NCI-H2227 treated with DMSO at 0.1 percent for 48 hours (cell line): Measurements from ENCODE around the gene CYB5D1.
"Not testable (repeated sequence)": the region's sequence is repeated elsewhere in the genome, so short reads cannot be mapped to it uniquely, and the experiment has no call there.

Experiments
- DNase-seq: peaks from one replicate; lab custom pipeline; 2025; lab: John Stamatoyannopoulos, UW

CYB5D1 gene, protein sequence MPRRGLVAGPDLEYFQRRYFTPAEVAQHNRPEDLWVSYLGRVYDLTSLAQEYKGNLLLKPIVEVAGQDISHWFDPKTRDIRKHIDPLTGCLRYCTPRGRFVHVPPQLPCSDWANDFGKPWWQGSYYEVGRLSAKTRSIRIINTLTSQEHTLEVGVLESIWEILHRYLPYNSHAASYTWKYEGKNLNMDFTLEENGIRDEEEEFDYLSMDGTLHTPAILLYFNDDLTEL

DNA sequence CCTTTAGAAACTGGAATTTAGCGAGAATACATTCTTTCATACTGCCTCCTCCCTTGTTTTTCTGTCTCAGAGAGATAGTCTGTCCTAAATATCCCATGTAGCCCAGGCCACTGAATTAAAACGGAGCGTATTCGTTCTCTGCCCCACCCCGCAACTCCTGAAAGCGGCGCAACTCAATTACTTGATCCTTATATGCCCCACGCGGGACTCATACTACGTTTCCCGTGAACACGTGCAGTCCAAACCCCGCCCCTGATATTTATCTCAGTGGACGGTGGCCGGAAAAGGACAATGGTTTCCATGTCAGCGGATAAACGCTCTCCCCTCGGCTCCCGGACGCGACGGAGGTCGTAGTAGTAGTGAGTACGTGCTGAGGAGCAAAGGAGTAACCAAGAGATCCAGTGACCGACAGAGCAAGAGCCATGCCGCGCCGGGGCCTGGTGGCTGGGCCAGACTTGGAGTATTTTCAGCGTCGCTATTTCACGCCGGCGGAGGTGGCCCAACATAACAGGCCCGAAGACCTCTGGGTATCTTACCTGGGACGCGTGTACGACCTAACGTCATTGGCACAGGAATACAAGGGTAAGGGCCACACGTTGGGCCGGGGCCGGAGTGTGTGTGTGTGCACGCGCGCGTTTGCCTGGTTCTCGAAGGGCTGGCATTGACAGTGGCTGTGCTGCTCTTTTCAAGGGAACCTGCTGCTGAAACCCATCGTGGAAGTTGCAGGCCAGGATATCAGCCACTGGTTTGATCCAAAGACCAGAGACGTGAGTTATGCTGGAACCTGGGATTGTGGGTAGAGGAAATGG, at the start of gene CYB5D1:
CYB5D1 (plus strand) TSS at position 291 of the 809 bp plus-strand sequence; CDS start at position 423, 132 bp downstream.
- DNase-seq = peak; percentile 96

DNA sequence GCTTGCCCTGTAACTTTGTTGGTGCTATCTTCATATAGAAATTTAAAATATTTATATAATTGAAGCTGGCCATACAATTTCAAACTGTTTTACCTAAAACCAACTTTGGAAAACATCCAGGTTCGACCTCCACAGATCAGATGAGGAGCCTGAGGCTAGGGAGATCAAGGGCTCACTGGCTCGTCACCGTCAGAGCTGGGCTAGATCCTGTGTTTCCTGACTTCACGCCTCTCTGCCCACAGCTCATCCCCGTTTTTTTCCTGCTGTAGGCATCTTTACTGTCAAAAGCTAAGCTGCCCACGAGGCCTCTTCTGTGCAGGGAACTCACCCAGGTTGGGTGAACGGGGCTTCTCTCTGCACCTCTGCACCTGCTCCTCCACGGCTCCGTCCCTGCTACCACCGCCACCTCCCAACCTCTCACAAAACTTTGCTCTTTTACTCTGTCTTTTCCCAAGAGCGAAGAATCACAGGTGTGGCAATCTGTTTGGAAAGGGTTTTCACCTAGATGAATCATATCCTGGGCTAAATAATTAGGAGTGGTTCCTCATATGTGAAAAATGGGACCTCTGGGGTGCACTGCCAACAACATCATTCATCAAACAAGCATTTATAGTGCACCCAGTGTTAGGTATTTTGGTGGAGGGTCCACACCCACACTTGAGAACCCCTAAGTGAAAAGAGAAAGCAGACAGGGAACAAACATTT, 48.6 kb upstream of the CYB5D1 start:
- no peak for DNase-seq

DNA sequence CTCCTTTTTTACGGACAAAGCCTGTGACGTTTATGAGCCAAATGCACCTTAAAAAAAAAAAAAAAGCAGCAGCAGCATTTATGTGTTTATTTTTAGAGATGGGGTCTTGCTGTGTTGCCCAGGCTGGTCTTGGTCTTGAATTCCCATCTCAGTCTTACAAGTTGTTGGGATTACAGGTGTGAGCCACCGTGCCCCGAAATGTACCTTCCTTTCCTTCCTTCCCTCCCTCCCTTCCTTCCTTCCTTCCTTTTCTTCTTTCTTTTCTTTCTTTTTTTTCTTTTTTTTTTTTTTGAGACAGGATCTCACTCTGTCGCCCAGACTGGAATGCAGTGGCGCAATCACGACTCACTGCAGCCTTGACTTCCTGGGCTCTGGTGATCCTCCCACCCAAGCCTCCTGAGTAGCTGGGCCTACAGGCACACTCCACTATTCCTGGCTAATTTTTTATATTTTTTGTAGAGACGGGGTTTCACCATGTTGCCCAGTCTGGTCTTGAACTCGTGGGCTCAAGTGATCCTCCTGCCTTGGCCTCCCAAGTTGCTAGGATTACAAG, 47.9 kb upstream of the CYB5D1 start:
- not testable (repeated sequence) for DNase-seq

DNA sequence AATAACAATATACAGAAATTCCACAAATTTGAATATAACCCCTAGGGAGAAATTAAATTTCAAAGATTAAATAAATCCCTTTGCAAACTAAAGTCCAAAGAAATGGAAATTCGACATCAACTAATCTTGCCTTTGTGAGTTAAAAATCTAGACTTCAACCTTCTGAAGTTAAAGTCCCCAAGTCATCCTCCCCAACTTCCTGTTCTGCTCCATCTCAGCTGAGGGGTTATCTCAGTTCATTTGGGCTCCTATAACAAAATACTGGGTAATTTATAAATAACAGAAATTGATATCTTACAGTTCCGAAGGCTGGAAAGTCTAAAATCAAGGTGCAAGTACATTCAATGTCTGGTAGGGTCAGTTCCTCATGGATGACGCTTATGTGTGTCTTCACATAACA, 46.6 kb upstream of the CYB5D1 start:
- DNase-seq = no peak

DNA sequence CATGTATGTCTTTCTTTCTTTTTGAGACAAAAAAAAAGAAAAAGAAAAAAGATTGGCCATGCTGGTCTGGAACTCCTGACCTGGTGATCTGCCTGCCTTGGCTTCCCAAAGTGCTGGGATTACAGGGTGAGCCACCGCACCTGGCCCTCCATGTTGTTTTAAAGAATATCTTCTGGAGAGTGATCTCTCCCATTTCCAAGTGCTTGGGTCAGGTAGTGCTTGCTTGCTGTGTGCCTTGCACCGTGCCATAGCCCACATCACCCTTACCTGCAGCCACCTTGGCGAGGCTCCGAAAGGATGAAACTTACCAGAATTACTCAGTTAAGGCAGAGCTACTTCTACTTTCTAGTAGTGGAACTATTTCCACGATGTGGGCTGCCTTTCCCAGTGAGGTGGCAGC, 42.8 kb upstream of the CYB5D1 start:
- DNase-seq = no peak

DNA sequence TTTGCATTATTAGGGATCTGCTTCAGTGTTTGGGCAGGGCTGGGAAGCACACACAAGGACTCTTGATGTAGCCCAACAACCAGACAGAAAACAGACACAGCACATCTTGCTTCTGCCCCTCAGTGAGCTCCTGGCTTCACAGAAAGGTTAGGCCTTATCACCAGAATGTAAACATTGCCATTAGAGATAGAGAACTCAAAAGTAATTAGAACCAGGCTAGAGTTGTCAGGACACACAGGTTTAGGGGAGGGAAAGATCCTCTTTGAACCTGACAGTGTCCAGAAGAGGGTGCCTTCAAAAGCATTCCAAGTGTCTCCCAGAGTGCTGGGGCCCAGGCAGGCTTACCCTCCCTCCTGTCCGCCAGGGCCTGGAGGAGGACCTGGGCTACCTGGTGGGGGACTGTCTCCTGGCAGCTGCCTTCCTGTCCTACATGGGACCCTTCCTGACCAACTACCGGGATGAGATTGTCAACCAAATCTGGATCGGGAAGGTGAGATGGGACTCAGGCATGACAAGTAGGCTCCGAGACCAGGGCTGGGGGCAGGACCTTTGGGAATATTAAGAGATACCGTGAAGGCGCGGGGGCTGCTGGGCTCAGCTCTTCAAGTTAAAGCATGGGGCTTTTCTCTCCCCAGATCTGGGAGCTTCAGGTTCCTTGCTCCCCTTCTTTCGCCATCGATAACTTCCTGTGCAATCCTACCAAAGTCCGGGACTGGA, 40.7 kb upstream of the CYB5D1 start:
- DNase-seq = no peak

DNA sequence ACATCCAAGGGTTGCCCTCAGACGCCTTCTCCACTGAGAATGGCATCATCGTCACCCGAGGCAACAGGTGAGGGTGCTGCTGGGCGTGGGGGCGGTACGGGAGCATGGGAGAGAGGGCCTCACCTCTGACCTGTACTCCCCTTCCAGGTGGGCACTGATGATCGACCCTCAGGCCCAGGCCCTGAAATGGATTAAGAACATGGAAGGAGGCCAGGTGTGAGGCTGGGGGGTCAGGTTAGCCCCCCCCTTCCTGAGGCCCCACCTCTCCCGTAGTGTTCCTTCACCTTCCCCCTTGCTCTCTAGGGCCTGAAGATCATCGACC, 40.2 kb upstream of the CYB5D1 start:
- DNase-seq = no peak

DNA sequence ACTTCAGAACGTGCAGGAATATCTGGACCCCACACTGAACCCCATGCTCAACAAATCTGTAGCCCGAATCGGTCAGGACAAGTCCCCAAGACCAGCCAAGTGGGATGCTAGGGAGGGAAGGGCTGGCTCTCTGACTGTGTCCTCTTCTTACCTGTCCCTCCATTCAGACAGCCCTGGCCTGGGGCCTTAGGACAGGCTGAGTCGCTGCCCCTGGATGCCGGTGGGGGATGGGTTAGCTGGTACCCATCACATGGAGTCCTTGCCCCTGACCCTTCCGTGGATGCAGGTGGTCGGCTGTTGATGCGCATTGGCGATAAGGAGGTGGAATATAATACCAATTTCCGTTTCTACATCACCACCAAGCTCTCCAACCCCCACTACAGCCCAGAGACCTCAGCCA, 39.8 kb upstream of the CYB5D1 start:
- DNase-seq = no peak

DNA sequence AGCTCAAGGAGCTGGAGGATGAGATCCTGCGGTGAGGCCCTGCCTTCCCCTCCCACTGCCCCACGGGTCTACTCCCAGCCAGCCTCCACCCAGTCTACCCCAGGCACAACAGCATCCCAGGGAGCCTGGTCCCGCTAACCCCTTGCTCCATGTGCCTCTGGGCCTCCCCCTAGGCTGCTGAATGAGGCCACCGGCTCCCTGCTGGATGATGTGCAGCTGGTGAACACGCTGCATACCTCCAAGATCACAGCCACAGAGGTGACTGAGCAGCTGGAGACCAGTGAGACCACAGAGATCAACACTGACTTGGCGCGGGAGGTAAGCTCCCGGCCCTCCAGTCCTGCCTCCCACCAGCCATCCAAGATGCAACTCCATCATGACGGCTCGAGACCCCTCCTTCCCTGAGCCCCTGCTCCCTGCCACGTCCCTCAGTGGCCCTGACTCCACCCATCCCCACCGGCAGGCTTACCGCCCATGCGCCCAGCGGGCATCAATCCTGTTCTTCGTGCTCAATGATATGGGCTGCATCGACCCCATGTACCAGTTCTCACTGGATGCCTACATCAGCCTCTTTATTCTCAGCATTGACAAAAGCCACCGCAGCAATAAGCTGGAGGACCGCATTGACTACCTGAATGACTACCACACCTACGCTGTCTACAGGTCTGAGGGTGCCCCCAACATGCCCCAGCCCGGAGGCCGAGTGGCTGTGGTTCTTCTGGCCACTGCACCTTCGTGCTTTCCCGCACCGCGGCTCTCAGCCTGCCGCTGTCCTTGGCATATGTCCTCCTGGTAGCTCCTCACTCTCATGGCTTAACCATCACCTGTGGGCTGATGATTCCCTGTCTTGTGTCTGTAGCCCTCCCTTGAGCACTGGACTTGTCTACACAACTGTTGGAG, 38.8 kb upstream of the CYB5D1 start:
- DNase-seq = no peak

DNA sequence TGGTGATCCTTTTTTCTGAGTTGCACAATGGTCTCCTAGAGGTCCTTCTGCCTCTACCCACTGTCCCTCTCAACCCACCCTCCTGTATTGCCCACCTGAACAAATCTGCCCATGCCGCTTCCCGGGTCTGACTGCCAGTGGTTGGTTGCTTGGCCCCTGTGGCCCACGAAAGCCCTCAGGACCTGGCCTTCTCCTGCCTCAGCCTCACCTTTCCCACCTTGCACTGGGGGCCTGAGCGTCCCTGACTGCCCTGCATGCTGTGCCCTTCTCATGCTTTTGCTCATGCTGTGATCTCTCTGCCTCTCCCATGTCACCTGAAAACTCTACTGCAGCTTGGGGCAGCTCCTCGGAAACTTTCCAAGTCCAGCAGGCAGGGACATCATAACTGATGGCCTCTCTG, 37.6 kb upstream of the CYB5D1 start:
- DNase-seq = no peak

DNA sequence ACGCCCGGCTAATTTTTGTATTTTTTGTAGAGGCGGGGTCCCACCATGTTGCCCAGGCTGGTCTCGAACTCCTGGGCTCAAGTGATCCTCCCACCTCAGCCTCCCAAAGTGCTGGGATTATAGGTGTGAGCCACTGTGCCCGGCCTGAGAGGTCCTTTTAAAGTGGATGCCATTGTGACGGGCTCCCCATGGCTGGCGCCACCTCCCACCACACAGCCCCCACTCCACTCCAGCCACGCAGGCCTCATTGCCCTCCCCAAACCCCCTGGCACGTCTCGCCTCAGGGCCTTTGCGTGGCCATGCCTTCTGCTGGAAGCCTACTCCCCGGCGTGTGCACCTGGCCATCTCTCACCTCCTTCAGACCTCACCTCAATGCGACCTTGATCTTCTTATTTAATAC, 35.7 kb upstream of the CYB5D1 start:
- DNase-seq = no peak

DNA sequence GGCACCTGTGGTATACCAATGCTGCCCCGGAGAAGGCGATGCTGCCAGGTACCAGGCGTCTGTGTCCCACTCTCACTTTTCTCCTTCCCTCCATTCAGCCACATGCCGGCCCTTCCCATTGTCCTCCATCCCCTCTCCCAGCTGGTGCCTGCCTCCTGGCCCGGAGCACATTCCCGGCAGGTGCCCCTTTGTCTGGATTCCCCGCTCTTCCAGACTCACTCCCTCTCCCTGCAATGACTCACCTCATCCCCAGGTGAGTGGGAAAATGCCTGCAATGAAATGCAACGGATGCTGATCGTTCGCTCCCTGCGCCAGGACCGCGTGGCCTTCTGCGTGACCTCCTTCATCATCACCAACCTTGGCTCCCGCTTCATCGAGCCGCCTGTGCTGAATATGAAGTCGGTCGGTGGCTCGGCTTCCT, 34.2 kb upstream of the CYB5D1 start:
- DNase-seq = no peak

DNA sequence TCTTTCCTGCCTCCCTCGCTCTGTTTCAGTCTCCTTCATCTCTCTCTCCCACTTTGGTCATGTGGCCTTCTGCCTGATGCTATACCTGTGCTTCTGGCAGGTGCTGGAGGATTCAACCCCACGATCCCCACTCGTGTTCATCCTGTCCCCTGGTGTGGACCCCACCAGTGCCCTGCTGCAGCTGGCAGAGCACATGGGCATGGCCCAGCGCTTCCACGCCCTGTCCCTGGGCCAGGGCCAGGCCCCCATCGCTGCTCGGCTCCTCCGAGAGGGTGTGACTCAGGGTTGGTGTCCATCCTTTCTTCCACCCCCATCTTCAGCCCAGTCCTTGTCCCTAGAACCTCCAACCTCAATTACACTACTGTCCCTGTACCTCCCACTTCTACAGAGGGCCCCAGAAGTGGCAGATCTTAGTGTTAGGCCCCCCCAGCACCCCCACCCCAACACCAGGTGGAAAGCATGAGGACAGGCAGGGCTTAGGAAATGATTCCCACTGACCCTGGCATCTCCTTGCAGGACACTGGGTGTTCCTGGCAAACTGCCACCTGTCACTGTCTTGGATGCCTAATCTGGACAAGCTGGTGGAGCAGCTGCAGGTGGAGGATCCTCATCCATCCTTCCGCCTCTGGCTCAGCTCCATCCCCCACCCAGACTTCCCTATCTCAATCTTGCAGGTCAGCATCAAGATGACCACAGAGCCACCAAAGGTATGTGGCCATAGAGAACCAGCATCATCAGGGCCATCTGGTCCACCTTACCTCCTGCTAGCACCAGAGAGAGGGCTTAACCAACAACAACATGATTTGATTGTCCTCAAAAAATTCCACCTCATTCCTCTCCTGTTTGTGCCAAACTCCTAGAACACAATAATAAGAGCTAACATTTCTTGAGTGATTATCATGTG, 33.5 kb upstream of the CYB5D1 start:
- DNase-seq = no peak

DNA sequence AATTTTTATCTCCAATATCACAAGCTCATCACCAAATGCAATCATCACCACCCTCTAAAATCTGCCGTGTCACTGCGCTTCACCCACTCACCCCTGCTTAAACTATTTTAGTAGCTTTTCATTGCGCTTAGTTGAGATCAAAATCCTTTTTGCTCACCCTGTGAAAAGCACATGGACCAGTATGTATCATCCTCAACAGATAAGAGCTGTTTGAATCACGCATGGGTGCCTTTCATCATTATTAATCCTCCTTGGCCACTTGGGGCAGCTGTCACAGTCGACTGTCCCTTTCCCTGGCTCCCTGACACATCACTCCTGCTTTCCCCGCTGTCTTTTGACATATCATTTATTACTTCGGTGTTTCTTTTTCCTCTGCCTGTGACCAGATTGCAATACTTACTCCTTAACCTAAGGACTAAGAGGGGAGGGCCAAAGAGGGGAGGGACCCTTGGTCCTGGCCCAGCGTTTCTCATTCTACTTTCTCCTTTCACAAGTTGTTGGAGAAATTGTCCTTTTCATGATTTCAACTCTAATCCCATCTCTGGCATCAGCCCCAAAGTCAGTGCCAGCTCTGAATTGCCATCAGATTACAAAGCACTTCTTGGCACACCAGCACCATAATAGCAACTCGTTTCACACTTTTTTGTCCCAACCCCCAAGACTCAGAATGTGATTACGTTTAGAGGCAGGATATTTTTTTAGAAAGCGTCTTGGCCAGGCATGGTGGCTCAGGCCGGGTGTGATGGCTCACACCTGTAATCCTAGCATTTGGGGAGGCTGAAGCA, 32.4 kb upstream of the CYB5D1 start:
- DNase-seq = no peak

DNA sequence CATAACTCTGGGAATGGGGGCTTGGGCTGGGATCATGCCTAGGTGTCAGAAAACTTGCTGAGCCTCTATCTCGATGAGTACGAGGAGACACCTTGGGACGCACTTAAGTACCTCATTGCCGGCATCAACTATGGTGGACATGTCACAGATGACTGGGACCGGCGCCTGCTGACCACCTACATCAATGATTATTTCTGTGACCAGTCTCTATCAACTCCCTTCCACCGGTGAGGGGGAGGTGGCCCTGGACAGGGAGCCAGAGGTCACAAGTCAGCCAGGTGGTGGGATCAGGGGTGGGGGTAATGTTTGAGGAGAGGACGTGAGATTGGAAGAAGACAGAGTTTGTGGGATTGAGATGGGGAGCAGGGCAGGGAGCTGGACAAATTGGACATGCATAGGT, 27.2 kb upstream of the CYB5D1 start:
- no peak for DNase-seq

DNA sequence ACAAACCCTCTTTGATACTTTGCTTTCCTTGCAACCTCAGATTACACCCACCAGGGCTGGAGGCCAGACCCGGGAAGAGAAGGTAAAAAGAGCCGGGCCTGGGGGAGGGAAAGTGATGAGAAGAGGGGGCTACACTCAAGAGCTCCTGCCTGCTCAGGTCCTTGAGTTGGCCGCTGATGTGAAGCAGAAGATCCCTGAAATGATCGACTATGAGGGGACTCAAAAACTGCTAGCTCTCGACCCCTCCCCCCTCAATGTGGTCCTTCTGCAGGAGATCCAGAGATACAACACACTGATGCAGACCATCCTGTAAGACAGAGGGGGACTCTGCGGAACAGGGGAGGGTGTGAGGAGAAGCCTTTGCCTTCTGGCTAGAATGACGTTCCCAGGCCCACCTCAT, 26.6 kb upstream of the CYB5D1 start:
- no peak for DNase-seq

DNA sequence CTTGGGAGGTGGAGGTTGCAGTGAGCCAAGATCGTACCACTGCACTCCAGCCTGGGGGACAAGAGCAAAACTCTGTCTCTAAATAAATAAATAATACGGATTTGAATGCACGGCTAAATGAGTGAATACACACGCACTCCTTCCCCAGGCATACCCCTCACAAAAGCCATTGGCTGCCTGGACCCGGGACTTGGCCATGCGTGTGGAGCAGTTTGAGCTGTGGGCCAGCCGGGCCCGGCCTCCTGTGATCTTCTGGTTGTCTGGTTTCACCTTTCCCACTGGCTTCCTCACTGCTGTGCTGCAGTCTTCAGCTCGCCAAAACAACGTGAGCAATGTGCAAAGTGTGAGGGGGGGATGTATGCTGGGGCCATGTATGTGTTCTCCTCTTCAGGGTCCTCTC, 25.4 kb upstream of the CYB5D1 start:
- no peak for DNase-seq

DNA sequence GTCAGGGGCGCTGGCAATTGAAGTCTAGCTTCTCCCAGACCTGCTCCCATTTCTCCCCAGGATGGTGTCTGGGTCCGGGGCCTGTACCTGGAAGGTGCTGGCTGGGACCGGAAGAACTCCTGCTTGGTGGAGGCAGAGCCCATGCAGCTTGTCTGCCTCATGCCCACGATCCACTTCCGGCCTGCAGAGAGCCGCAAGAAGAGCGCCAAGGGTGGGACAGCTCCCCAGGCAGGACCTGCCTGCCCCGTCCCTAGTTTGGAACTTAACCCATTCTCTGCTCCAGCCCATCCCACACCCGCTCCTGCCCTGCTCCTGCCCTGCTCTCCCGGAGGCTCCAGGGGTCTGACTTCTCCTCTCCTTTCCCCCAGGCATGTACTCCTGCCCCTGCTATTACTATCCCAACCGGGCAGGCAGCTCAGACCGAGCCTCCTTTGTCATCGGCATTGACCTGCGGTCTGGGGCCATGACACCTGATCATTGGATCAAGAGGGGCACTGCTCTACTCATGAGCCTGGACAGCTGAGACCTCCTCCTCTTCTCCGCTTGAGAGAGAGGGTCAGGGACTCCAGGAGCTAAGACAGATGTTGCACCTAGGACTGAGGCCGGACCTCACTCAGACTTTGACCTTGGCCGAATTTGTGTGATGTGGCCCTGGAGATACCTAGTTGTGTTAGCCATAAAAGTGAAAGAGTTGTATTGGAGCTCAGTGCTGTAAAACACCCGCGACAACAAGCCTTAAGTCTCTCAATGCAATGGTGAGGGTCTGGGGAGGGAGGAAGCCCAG, 24.6 kb upstream of the CYB5D1 start:
- DNase-seq = no peak
